AG04450 (cell line): ENCODE data around the gene GNB1L. TPM values are rescaled to one million over a fixed set of nuclear protein-coding genes. Genes with fewer than 3 reads are reported as not detected.

Experiments
- CTCF ChIA-PET: fragments of 300-600, 350-600 bp; formaldehyde crosslinking; extraction: SDS; loops from one replicate; lab custom pipeline; 2022; ENCODE audit warnings: antibody characterized with exemption, inconsistent platforms; lab: Charles Lee
- POLR2A ChIA-PET: fragments of 350-600 bp; formaldehyde crosslinking; extraction: SDS; loops from one replicate; lab custom pipeline; 2021; ENCODE audit warnings: antibody characterized with exemption, inconsistent platforms; lab: Yijun Ruan, JAX
- DNase-seq: peaks from one replicate; pipeline ENCODE4 v3.0.0-alpha.2; 2011; ENCODE audit warnings: low read depth, low spot score
- H3K27ac ChIP-seq: one replicate; pipeline ENCODE4 v1.5.1; 2012; ENCODE audit warnings: low read depth, low read length, control low read depth
- H3K27me3 ChIP-seq: one replicate; pipeline ENCODE4 v1.6.0; 2012; ENCODE audit warnings: low read length; ENCODE audit not compliant: control insufficient read depth, insufficient read depth
- H3K4me3 ChIP-seq: 2 replicates; pipeline ENCODE4 v1.5.1; 2011; ENCODE audit warnings: mild to moderate bottlenecking, low read depth, low read length, control low read depth
- H3K9me3 ChIP-seq: 2 replicates; pipeline ENCODE4 v1.5.1; 2012; ENCODE audit warnings: low read length; ENCODE audit not compliant: control insufficient read depth, insufficient read depth
- polyA plus RNA-seq: library from polyadenylated mRNA; depleted of rRNA; stranded (reverse); fragments of >200 nt; gene quantifications from 2 replicates; pipeline ENCODE4 v1.2.3, GENCODE V29; 2011
- TF ChIP-seq, protein P1 (sequence below): IDR thresholded peaks from 2 replicates; pipeline ENCODE4 v1.5.1; 2011; ENCODE audit warnings: low read depth, low read length, control low read depth, inconsistent platforms

GNB1L gene
- polyA plus RNA-seq, 1 experiment: 1.3 TPM

DNA sequence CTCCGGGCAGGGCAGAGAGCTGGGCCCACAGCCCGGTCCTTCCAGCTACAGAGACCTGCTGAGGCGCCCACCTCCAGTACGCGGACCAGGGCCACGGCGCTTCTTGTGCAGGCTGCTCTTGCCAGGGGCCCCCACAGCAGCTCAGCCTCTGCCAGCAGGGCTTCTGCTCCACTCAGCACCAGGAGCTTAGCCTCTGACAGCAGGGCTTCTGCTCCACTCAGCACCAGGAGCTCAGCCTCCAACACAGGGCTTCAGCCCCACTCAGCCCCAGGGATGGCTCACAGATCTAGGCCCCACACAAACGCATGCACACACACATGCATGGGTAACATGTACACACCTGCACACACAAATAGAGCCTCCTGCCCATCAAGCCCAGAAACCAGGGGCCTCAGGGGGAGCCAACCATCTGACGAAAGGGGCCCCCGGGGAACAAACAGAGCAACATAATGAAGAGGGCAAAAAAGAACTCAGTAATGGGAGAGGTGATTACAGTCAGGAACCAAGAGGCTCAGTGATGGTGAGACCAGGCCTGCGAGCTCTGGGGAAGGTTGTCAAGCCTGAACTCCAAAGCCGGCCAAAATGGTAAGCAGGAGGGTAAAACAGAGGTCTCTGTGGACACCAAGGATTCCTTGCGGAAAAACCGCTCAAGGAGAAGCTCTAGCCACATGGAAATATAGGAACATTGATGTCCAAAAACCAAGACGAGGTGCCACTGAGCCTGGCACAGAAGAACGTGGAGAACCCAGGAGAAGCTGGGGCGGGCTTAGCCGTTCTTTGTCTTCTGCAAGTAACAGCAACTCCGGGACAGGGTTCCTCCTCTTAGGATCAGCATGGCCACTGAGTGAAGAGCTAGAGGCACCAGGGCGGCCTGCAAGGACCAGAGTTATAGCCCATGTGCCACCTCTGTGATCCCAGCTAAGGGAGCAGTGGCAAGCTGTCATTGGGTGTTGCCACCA is 46.5 kb downstream of the GNB1L start:
- Histone ChIP-seq H3K9me3 (no peaks in the 10 kb centered on the region; the same call in 1 of the 2 replicates), H3K27me3 (no peaks in the 10 kb centered on the region), H3K4me3 (no peak overlapping the region), H3K27ac (no peak overlapping the region)
- ChIA-PET CTCF (interaction anchor here (0.5 to 0.7 kb wide), 2 partner anchors 15 to 146 kb away, joined by 4 to 7 read pairs; no protein-coding TSS in a partner anchor), POLR2A (no interaction called here)
- no peak for DNase-seq
- TF ChIP-seq, protein P1, sequence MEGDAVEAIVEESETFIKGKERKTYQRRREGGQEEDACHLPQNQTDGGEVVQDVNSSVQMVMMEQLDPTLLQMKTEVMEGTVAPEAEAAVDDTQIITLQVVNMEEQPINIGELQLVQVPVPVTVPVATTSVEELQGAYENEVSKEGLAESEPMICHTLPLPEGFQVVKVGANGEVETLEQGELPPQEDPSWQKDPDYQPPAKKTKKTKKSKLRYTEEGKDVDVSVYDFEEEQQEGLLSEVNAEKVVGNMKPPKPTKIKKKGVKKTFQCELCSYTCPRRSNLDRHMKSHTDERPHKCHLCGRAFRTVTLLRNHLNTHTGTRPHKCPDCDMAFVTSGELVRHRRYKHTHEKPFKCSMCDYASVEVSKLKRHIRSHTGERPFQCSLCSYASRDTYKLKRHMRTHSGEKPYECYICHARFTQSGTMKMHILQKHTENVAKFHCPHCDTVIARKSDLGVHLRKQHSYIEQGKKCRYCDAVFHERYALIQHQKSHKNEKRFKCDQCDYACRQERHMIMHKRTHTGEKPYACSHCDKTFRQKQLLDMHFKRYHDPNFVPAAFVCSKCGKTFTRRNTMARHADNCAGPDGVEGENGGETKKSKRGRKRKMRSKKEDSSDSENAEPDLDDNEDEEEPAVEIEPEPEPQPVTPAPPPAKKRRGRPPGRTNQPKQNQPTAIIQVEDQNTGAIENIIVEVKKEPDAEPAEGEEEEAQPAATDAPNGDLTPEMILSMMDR: no peak

DNA sequence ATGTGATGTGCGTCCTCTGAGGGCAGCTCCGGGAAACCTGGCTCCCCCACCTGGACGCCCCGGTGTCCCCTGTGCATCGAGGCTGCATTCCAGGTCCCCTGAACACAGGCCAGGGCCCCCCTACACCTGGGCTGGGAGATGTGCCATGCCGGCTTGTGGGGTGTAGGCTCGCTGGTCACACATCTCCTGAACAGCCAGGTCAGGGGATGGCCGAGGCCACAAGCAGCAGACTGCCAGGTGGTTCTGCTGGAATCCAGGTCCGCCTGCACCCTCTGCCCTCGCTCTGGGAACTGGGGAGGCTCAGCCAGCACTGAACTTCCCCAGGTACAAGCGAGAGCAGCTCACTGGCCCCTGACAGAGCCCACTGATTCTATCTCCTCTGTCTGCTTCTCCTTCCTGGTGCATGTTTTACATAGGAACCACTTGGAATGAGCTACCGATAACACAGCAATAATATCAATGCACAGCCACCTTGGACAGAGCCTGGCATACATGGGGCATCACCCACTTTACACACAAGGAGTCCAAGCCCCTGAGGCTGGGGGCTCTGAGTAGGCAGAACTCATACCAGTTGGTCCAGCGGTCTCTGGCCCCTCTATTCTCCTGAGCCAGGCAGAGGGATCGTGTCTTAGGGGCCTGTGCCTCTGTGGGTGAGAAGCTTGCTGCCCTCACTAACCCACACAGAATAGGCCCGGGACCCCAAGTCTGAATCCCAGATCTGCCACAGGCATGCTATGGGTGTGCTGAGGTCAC is 47.3 kb downstream of the GNB1L start:
- DNase-seq: no peak
- no peak overlapping the region for H3K27ac ChIP-seq
- ChIA-PET CTCF (interaction anchor here (0.5 kb wide), 1 partner anchor 14 kb away, joined by 7 read pairs; no protein-coding TSS in a partner anchor), POLR2A (no interaction called here)
- TF ChIP-seq, protein P1: no peak
- H3K4me3 ChIP-seq: no peak overlapping the region
- no peaks in the 10 kb centered on the region; the same call in 1 of the 2 replicates for H3K9me3 ChIP-seq
- H3K27me3 ChIP-seq: no peaks in the 10 kb centered on the region

DNA sequence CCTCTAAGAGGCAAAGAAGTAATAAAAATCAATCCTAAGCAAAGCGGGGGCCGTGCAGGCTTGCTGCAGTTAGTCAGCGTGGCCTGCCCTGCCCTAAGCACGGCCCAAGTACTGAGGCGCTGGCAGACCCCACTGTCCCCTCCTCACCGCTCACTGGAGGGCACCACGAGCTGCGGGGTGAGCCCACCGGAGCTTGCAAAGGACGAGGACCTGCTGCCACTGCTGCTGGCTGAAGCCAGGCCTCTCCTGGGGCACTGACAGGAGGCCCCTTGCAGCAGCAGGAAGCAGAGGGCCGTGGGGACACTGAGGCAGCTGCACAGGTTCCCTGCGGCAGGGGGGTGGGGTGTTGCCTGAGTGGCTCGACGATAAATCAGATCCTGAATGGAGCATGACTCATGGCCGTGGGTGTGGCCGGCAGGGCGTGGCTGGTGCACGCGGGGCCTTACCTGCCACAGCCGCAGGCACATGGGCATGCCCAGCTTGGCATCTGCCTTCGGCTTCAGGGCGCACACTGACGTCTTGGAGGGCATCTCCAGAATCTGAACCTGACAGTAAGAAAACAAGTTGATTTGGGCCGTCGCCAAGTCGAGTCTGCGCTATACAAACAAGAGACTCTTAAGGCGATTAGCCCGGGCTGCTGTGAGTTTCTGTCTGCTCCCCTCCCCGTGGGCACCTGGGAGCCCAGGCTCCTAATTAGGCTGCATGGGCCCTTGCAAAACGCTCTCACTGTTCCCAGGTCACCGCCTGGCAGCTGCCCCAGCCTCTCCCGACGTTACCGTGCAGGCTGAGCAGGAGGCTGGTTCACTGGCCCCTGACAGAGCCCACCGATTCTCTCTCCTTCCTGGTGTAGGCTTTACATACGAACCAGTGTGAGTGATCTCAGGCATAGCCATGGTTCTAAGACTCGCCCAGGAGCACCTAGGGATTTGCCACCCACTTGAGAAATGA is 48.2 kb downstream of the GNB1L start:
- TF ChIP-seq, protein P1: no peak
- DNase-seq: no peak

DNA sequence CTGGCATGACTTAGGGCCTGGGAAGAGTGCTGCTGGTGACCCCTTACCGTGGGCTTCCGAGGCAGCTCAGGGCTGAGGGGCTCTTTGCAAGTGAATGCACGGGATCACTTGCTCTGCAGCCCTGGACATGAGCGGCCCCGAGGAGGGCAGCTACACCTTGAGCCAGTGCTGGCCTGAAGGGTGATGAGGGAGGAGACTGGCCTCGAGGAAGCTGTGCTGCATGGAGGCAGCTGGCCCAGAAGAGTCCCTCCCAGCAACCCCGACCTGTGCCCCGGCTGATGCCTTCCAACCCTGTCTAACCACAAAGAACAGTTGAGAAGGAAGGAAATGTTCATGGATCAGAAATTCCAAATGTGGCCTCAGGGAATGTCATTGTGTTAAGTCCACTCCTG is 48.9 kb downstream of the GNB1L start:
- no peak for DNase-seq

More for the DNA sequence above, 48.2 kb downstream of the GNB1L start:
- ChIA-PET CTCF (no interaction called here), POLR2A (no interaction called here)
- no peaks in the 10 kb centered on the region; the same call in 1 of the 2 replicates for H3K9me3 ChIP-seq
- no peak overlapping the region for H3K4me3 ChIP-seq
- H3K27me3 ChIP-seq: no peaks in the 10 kb centered on the region
- H3K27ac ChIP-seq: no peak overlapping the region

More for the DNA sequence above, 48.9 kb downstream of the GNB1L start:
- TF ChIP-seq, protein P1: no peak
- Histone ChIP-seq H3K27me3 (no peaks in the 10 kb centered on the region), H3K9me3 (no peaks in the 10 kb centered on the region; the same call in 1 of the 2 replicates), H3K27ac (no peak overlapping the region), H3K4me3 (no peak overlapping the region)
- ChIA-PET POLR2A (no interaction called here), CTCF (no interaction called here)
